CD4-positive, alpha-beta T cell treated with Interleukin-17A for 1 hour (primary cell): ENCODE measurements around the gene ARF6.
"Not testable (repeated sequence)": the region's sequence is repeated elsewhere in the genome, so short reads cannot be mapped to it uniquely, and the experiment has no call there.

ENCODE experiments used
- DNase-seq: peaks from one replicate; pipeline ENCODE4 v3.0.0-alpha.2; 2020

Gene ARF6

GRCh38 chr14:49892636-49893308 lies at the start of gene ARF6:
ARF6 (plus strand) TSS chr14:49893082; CDS start chr14:49893737, 655 bp downstream.
- peak; percentile 96 for DNase-seq

- DNase-seq, result no peak
These were observed 43.6 kb upstream of the ARF6 start for GRCh38 chr14:49849213-49849847.

- DNase-seq, result no peak
These were observed 41.1 kb upstream of the ARF6 start for GRCh38 chr14:49851813-49852212.

- DNase-seq, result peak; percentile 90
These were observed 40.4 kb upstream of the ARF6 start, which contains the start of gene NEMF for GRCh38 chr14:49852301-49853157. NEMF (minus strand) TSS chr14:49852788; CDS start chr14:49852753, 35 bp downstream.

- no peak for DNase-seq
These were observed 39.8 kb upstream of the ARF6 start for GRCh38 chr14:49853158-49853477.

GRCh38 chr14:49853572-49854375 lies 39.1 kb upstream of the ARF6 start:
- DNase-seq, result peak; percentile 86

- no peak for DNase-seq
These were observed 35.4 kb upstream of the ARF6 start for GRCh38 chr14:49857427-49858003.

- DNase-seq, result no peak
These were observed 34.5 kb upstream of the ARF6 start for GRCh38 chr14:49858383-49858782.

GRCh38 chr14:49860988-49861698 lies 31.7 kb upstream of the ARF6 start:
- no peak for DNase-seq

- peak; percentile 81 for DNase-seq
These were observed 31.2 kb upstream of the ARF6 start for GRCh38 chr14:49861699-49862088.

- peak; percentile 93 for DNase-seq
These were observed 30.7 kb upstream of the ARF6 start for GRCh38 chr14:49862089-49862673.

GRCh38 chr14:49863487-49864281 lies 29.2 kb upstream of the ARF6 start:
- DNase-seq, result peak; percentile 79

- peak; percentile 83 for DNase-seq
These were observed 27.4 kb upstream of the ARF6 start for GRCh38 chr14:49865431-49865859.

- DNase-seq, result peak; percentile 98
These were observed 24.8 kb upstream of the ARF6 start for GRCh38 chr14:49867831-49868719.

- no peak for DNase-seq
These were observed 24.2 kb upstream of the ARF6 start for GRCh38 chr14:49868720-49869114.

GRCh38 chr14:49870908-49871307 lies 22.0 kb upstream of the ARF6 start:
- no peak for DNase-seq

GRCh38 chr14:49873548-49873947 lies 19.3 kb upstream of the ARF6 start:
- not testable (repeated sequence) for DNase-seq

GRCh38 chr14:49875640-49876198 lies 17.2 kb upstream of the ARF6 start:
- DNase-seq, result no peak

- no peak for DNase-seq
These were observed 16.2 kb upstream of the ARF6 start for GRCh38 chr14:49876563-49877127.
